Measurements from ENCODE around the gene LRBA.

DNA sequence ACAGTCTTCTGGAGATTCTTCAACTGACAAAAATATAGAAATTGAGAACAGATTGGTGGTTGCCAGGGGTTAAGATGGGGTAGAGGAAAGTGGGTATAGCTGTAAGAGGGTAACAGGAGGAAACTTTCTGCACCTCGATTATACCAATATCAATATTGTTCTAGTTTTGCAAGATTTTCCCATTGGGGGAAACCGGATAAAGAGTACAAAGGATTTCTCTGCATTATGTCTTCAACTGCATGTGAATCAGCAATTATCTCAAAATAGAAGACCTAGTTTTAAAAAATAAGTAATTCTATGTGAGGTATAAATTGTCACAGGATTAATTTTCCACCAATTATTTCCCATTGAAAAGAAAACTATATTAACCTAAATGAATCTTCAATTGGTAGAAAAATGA, 65.7 kb downstream of the LRBA start:
- TF ChIP-seq CTCF (IDR thresholded peaks at IDR 0.05; ENCODE audit: low read depth, low read length, poor library complexity, severe bottlenecking) (no peak), EZH2phosphoT487 (IDR thresholded peaks at IDR 0.05; ENCODE audit: borderline replicate concordance, low read length) (no peak)
